Astrocyte of the spinal cord (primary cell): ENCODE results near the gene GET3.
A peak's percentile ranks its signal among the peaks of the same experiment; 100 is the strongest.

ENCODE experiments used
- DNase-seq: peaks from one replicate; pipeline ENCODE4 v3.0.0; 2011; ENCODE audit warnings: low read depth, low spot score
- H3K4me3 ChIP-seq: 2 replicates; pipeline ENCODE4 v1.5.1; 2011; ENCODE audit warnings: low read depth, mild to moderate bottlenecking, low read length, moderate library complexity
- CTCF ChIP-seq: IDR thresholded peaks from 2 replicates; pipeline ENCODE4 v1.5.1; 2012; ENCODE audit warnings: low read depth, mild to moderate bottlenecking, low read length, inconsistent platforms
- in situ Hi-C: cut with HindIII; loops from 2 replicates; pipeline ENCODE4 v1.10.0; 2017; ENCODE audit warnings: low sequenced_read_pairs

The GET3 gene

GRCh38 chr19:12715929-12716328 lies 21.4 kb upstream of the GET3 start:
- no peak overlapping the region for H3K4me3 ChIP-seq
- in situ Hi-C loops: no loop called here
- no peak for DNase-seq
- TF ChIP-seq CTCF: no peak

- H3K4me3 ChIP-seq: peak overlapping the region; percentile 81
These were observed 17.0 kb upstream of the GET3 start for GRCh38 chr19:12720296-12720695.

GRCh38 chr19:12720851-12721655 lies 16.2 kb upstream of the GET3 start:
- TF ChIP-seq CTCF: no peak
- peak; percentile 17 for DNase-seq
- in situ Hi-C loops: no loop called here
- H3K4me3 ChIP-seq: peak overlapping the region; percentile 81

More at GRCh38 chr19:12720296-12720695, 17.0 kb upstream of the GET3 start:
- no peak for DNase-seq
- no peak for TF ChIP-seq CTCF
- in situ Hi-C loops: no loop called here

GRCh38 chr19:12721656-12722565 lies 15.4 kb upstream of the GET3 start:
- TF ChIP-seq CTCF: no peak
- in situ Hi-C loops: no loop called here
- peak overlapping the region; percentile 81 for H3K4me3 ChIP-seq
- DNase-seq: peak; percentile 78

- in situ Hi-C loops: no loop called here
These were observed 14.5 kb upstream of the GET3 start for GRCh38 chr19:12722566-12723380.

More at GRCh38 chr19:12722566-12723380, 14.5 kb upstream of the GET3 start:
- DNase-seq: peak; percentile 99
- no peak for TF ChIP-seq CTCF
- H3K4me3 ChIP-seq: peak overlapping the region; percentile 81
